Activated CD8-positive, alpha-beta memory T cell treated with anti-CD3 and anti-CD28 coated beads, Interleukin-2, amount 50 U/mL, for 4 hours (primary cell): ENCODE measurements around the gene LTF.
"Not testable (repeated sequence)": the region's sequence is repeated elsewhere in the genome, so short reads cannot be mapped to it uniquely, and the experiment has no call there.

ENCODE experiments used
- DNase-seq: peaks from one replicate; pipeline ENCODE4 v3.0.0-alpha.2; 2020

LTF gene

GRCh38 chr3:46464326-46465195 is at the start of gene LTF:
TSS of gene LTF (minus strand) at chr3:46464905. CDS start at chr3:46464867, 38 bp downstream.
- DNase-seq, result no peak

GRCh38 chr3:46512191-46512749 is 47.6 kb upstream of the LTF start:
- DNase-seq, result no peak

GRCh38 chr3:46509661-46510187 is 45.0 kb upstream of the LTF start:
- no peak for DNase-seq

- no peak for DNase-seq
Measured at GRCh38 chr3:46508850-46509591, 44.3 kb upstream of the LTF start.

- DNase-seq, result no peak
Measured at GRCh38 chr3:46506526-46506925, 41.8 kb upstream of the LTF start.

- no peak for DNase-seq
Measured at GRCh38 chr3:46505953-46506352, 41.2 kb upstream of the LTF start.

GRCh38 chr3:46504789-46505188 is 40.1 kb upstream of the LTF start:
- peak; percentile 36 for DNase-seq

- DNase-seq, result no peak
Measured at GRCh38 chr3:46503200-46503874, 38.6 kb upstream of the LTF start.

GRCh38 chr3:46501702-46502101 is 37.0 kb upstream of the LTF start:
- no peak for DNase-seq

GRCh38 chr3:46500656-46501635 is 36.2 kb upstream of the LTF start:
- DNase-seq, result no peak

- no peak for DNase-seq
Measured at GRCh38 chr3:46498916-46499519, 34.3 kb upstream of the LTF start.

- DNase-seq, result no peak
Measured at GRCh38 chr3:46497556-46498265, 33.0 kb upstream of the LTF start, which contains the start of gene RTP3. TSS of gene RTP3 (plus strand) at chr3:46497976. CDS start at chr3:46498063, 87 bp downstream.

GRCh38 chr3:46496746-46497555 is 32.2 kb upstream of the LTF start:
- peak; percentile 60 for DNase-seq

- DNase-seq, result no peak
Measured at GRCh38 chr3:46495901-46496456, 31.3 kb upstream of the LTF start.

GRCh38 chr3:46494491-46494890 is 29.8 kb upstream of the LTF start:
- DNase-seq, result not testable (repeated sequence)

- DNase-seq, result no peak
Measured at GRCh38 chr3:46492890-46493547, 28.3 kb upstream of the LTF start.

- DNase-seq, result no peak
Measured at GRCh38 chr3:46491089-46492070, 26.7 kb upstream of the LTF start.
